OCI-LY7 (cell line): ENCODE data around the gene PHACTR1. TPM values are rescaled to one million over a fixed set of nuclear protein-coding genes. Genes with fewer than 3 reads are reported as not detected.

Experiments
- BruUV-seq: library from RNA; stranded (reverse); fragments of 400-500 nt; replicated peaks from 2 replicates; lab custom pipeline; 2021; lab: Mats Ljungman, UMichigan
- CTCF ChIA-PET: fragments of 300-600 bp; sonication (Branson Sonifier 250); formaldehyde crosslinking; loops from one replicate; lab custom pipeline; 2022; ENCODE audit warnings: antibody characterized with exemption; ENCODE audit not compliant: unreplicated experiment; lab: Charles Lee
- POLR2A ChIA-PET: fragments of 300-600 bp; sonication (Branson Sonifier 250); formaldehyde crosslinking; loops from one replicate; lab custom pipeline; 2022; ENCODE audit warnings: antibody characterized with exemption; lab: Charles Lee
- DNase-seq: peaks from one replicate; pipeline ENCODE4 v3.0.0-alpha.2; 2015; ENCODE audit warnings: low spot score
- H2AFZ ChIP-seq: fragments of 200-600 bp; sonication (generic), shearing (Covaris generic); 2 replicates; pipeline ENCODE4 v1.6.1; 2014; ENCODE audit warnings: mild to moderate bottlenecking, antibody characterized with exemption, low read length, moderate library complexity
- H3K27ac ChIP-seq: fragments of 200-600 bp; sonication (generic); 2 replicates; pipeline ENCODE4 v1.5.1; 2014; ENCODE audit warnings: mixed run types, low read depth, mild to moderate bottlenecking, moderate library complexity, low read length, inconsistent platforms; ENCODE audit not compliant: poor library complexity, severe bottlenecking
- H3K36me3 ChIP-seq: fragments of 200-600 bp; sonication (generic); 2 replicates; pipeline ENCODE4 v1.6.1; 2014; ENCODE audit warnings: mild to moderate bottlenecking, antibody characterized with exemption, low read length, moderate library complexity, mixed read lengths; ENCODE audit not compliant: insufficient read depth
- H3K4me1 ChIP-seq: fragments of 200-600 bp; sonication (generic); 2 replicates; pipeline ENCODE4 v1.5.1; 2014; ENCODE audit warnings: mild to moderate bottlenecking, low read length; ENCODE audit not compliant: insufficient read depth, poor library complexity, severe bottlenecking
- H3K4me2 ChIP-seq: fragments of 200-600 bp; sonication (generic); 2 replicates; pipeline ENCODE4 v1.6.1; 2014; ENCODE audit warnings: mild to moderate bottlenecking, low read length
- H3K4me3 ChIP-seq: fragments of 200-600 bp; sonication (generic); 2 replicates; pipeline ENCODE4 v1.5.1; 2014; ENCODE audit warnings: mild to moderate bottlenecking, low read depth, low read length; ENCODE audit not compliant: poor library complexity, severe bottlenecking
- H3K79me2 ChIP-seq: fragments of 200-600 bp; sonication (generic); 2 replicates; pipeline ENCODE4 v1.6.1; 2016; ENCODE audit warnings: low read depth, mild to moderate bottlenecking, low read length, moderate library complexity, mixed read lengths; ENCODE audit not compliant: insufficient read depth
- H3K9me2 ChIP-seq: fragments of 200-600 bp; sonication (generic); 2 replicates; pipeline ENCODE4 v1.6.1; 2016; ENCODE audit warnings: mild to moderate bottlenecking, low read length, mixed read lengths; ENCODE audit not compliant: insufficient read depth
- H3K9me3 ChIP-seq: fragments of 200-600 bp; sonication (generic); 2 replicates; pipeline ENCODE4 v1.6.1; 2014; ENCODE audit warnings: mild to moderate bottlenecking, mixed run types, low read length, mixed read lengths
- H4K20me1 ChIP-seq: fragments of 200-600 bp; sonication (generic); 2 replicates; pipeline ENCODE4 v1.6.1; 2014; ENCODE audit warnings: mild to moderate bottlenecking, antibody characterized with exemption, low read length, moderate library complexity, mixed read lengths; ENCODE audit not compliant: insufficient read depth
- EZH2phosphoT487 ChIP-seq: fragments of 200-600 bp; sonication (generic); IDR thresholded peaks from 2 replicates; pipeline ENCODE4 v1.6.1; 2018; ENCODE audit warnings: low read depth, borderline replicate concordance, mild to moderate bottlenecking, mixed run types, antibody characterized with exemption, low read length, moderate library complexity, mixed read lengths
- intact Hi-C: fragments of 100-400 bp; cut with micrococcal nuclease; formaldehyde crosslinking; loops from one replicate; pipeline ENCODE4 v1.10.0; 2022; ENCODE audit not compliant: unreplicated experiment
- total RNA-seq, 2 experiments: library from RNA; depleted of rRNA in 1 of 2; stranded (reverse); fragments of >200 nt in 1 of 2; shearing (Covaris generic) in 1 of 2; gene quantifications; 2 replicates each; pipeline ENCODE4 v1.2.3, GENCODE V29; 2014 to 2022
- TF ChIP-seq, protein P1 (sequence below): fragments of 200-600 bp; sonication (generic); conservative IDR thresholded peaks from 2 replicates; pipeline ENCODE4 v1.5.1; 2014; ENCODE audit warnings: mild to moderate bottlenecking, antibody characterized with exemption, low read length, moderate library complexity, mixed read lengths

PHACTR1 gene
- total RNA-seq, 2 experiments from 2014 or later, result 25.1 to 46.6 TPM

DNA sequence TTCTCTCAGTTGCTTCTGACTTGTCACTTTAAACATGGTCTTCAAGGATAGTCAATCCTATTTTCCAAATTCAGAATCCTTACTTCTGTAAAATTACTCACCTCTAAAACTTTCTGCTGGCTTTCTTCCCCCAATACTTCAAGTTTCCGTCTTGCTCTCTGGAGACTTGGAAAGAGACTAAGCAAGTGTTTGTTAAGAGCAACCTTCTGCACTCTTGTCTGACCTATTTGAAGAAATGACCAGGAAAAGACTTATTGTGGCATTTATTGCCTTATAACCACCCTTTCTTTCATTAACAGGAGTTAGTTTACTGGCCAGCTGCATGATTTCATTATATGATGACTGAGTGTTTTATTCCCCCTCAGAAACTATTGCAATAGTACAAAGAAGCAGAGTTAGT lies 430.8 kb downstream of the PHACTR1 start:
- POLR2A ChIA-PET, result interaction anchor here (0.7 kb wide), 2 partner anchors 105 to 897 kb away, joined by 4 to 7 read pairs; no protein-coding TSS in a partner anchor
- no TSS peak for BruUV-seq

DNA sequence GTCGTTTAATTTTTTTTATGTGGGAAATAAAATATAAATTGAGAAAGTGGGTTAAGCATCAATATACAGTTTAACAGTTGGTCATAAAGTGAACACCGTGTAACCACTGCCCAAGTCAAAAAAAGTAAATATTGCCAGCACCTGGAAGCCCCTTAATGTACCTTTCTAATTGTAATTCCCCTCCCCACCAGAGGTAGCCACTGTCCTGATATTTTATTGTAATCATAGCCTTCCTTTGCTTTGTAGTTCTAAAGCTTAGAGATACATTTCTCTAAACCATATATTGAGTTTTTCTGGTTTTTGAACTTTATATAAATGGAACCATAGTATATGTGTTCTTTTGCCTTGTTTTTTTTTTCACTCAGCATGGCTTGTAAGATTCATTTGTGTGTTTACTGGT lies 431.2 kb downstream of the PHACTR1 start:
- Histone ChIP-seq H3K79me2 (no peaks in the 10 kb centered on the region), H3K36me3 (no peaks in the 10 kb centered on the region), H3K9me2 (no peaks in the 10 kb centered on the region), H3K27ac (no peak overlapping the region), H2AFZ (no peak overlapping the region), H3K4me3 (no peak overlapping the region), H3K4me1 (no peaks in the 10 kb centered on the region), H3K9me3 (no peaks in the 10 kb centered on the region), H3K4me2 (no peak overlapping the region), H4K20me1 (no peaks in the 10 kb centered on the region)
- CTCF ChIA-PET, result no interaction called here
- peak; percentile 15 for DNase-seq
- no peak for TF ChIP-seq EZH2phosphoT487
- TF ChIP-seq, protein P1, sequence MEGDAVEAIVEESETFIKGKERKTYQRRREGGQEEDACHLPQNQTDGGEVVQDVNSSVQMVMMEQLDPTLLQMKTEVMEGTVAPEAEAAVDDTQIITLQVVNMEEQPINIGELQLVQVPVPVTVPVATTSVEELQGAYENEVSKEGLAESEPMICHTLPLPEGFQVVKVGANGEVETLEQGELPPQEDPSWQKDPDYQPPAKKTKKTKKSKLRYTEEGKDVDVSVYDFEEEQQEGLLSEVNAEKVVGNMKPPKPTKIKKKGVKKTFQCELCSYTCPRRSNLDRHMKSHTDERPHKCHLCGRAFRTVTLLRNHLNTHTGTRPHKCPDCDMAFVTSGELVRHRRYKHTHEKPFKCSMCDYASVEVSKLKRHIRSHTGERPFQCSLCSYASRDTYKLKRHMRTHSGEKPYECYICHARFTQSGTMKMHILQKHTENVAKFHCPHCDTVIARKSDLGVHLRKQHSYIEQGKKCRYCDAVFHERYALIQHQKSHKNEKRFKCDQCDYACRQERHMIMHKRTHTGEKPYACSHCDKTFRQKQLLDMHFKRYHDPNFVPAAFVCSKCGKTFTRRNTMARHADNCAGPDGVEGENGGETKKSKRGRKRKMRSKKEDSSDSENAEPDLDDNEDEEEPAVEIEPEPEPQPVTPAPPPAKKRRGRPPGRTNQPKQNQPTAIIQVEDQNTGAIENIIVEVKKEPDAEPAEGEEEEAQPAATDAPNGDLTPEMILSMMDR, result peak; percentile 65
- no TSS peak for BruUV-seq
- intact Hi-C loops, result no loop called here
- POLR2A ChIA-PET, result interaction anchor here (0.7 to 1.0 kb wide), 3 partner anchors 24 to 896 kb away, joined by 3 to 7 read pairs (median 4); no protein-coding TSS in a partner anchor

More for the DNA sequence above, 430.8 kb downstream of the PHACTR1 start:
- no peak overlapping the region for H3K27ac ChIP-seq
- no peaks in the 10 kb centered on the region for H3K36me3 ChIP-seq
- H3K4me1 ChIP-seq, result no peaks in the 10 kb centered on the region
- no peaks in the 10 kb centered on the region for H3K79me2 ChIP-seq
- H3K9me2 ChIP-seq, result no peaks in the 10 kb centered on the region
- H3K9me3 ChIP-seq, result no peaks in the 10 kb centered on the region
- TF ChIP-seq, protein P1, result no peak
- TF ChIP-seq EZH2phosphoT487, result no peak
- no peak overlapping the region for H3K4me2 ChIP-seq
- DNase-seq, result no peak
- H3K4me3 ChIP-seq, result no peak overlapping the region
- intact Hi-C loops, result no loop called here
- H4K20me1 ChIP-seq, result no peaks in the 10 kb centered on the region
- CTCF ChIA-PET, result no interaction called here
- H2AFZ ChIP-seq, result no peak overlapping the region

DNA sequence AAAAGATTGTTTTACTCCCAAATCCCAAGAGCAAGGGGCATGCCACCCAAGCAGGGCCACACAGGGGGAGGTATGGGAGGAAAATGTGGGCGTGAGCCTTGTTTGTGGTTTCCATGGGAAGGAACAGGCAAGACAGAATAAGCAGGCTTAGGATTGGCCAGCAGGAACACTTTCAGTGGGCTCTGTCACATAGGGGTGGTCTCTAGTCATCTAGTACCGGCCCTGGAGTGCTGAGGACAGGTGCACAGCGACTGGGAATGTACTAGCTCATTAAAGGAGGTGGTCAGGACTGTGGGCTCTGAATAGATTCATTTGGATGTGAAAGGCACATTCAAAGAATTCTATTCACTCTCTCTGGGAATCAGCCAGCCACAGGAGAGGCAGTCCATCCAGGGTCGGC lies 436.2 kb downstream of the PHACTR1 start:
- DNase-seq, result no peak
- POLR2A ChIA-PET, result no interaction called here
- TF ChIP-seq, protein P1, result no peak
- no peak for TF ChIP-seq EZH2phosphoT487

More for the DNA sequence above, 436.2 kb downstream of the PHACTR1 start:
- Histone ChIP-seq H3K36me3 (no peaks in the 10 kb centered on the region), H3K4me3 (no peak overlapping the region), H3K9me3 (no peaks in the 10 kb centered on the region), H3K4me1 (no peaks in the 10 kb centered on the region), H3K4me2 (no peak overlapping the region), H3K79me2 (no peaks in the 10 kb centered on the region), H3K9me2 (no peaks in the 10 kb centered on the region), H4K20me1 (no peaks in the 10 kb centered on the region), H2AFZ (no peak overlapping the region), H3K27ac (no peak overlapping the region)
- intact Hi-C loops, result no loop called here
- CTCF ChIA-PET, result no interaction called here
- BruUV-seq, result no TSS peak
